Mesenchymal stem cell (in vitro differentiated cells and primary cell): ENCODE data around the gene TTYH1.

Source experiments
- DNase-seq: peaks from one replicate; pipeline ENCODE4 v3.0.0-alpha.2; 2013
- H2AFZ ChIP-seq: one replicate; pipeline ENCODE4 v1.6.1; 2013; ENCODE audit warnings: low read depth, mild to moderate bottlenecking, control low read depth, inconsistent platforms, low read length, moderate library complexity
- H2AK5ac ChIP-seq: 2 replicates; pipeline ENCODE4 v1.6.1; 2013; ENCODE audit warnings: low read length, moderate library complexity, mild to moderate bottlenecking, inconsistent platforms; ENCODE audit not compliant: severe bottlenecking
- H2BK120ac ChIP-seq: one replicate; pipeline ENCODE4 v1.6.1; 2013; ENCODE audit warnings: low read depth, mild to moderate bottlenecking, inconsistent platforms, low read length, moderate library complexity
- H2BK12ac ChIP-seq, 2 experiments: one replicate each; pipeline ENCODE4 v1.6.1; 2013; ENCODE audit warnings: inconsistent platforms in 2 of 2, low read length in 2 of 2, mild to moderate bottlenecking in 2 of 2, moderate library complexity in 2 of 2, control low read depth in 1 of 2
- H2BK15ac ChIP-seq: one replicate; pipeline ENCODE4 v1.6.1; 2013; ENCODE audit warnings: mild to moderate bottlenecking, low read depth, inconsistent platforms; ENCODE audit not compliant: poor library complexity, severe bottlenecking
- H2BK5ac ChIP-seq: 2 replicates; pipeline ENCODE4 v1.6.1; 2013; ENCODE audit warnings: low read depth, mild to moderate bottlenecking, low read length, control low read depth, inconsistent platforms; ENCODE audit not compliant: poor library complexity, severe bottlenecking
- H3K14ac ChIP-seq, 2 experiments: one replicate each; pipeline ENCODE4 v1.6.1; 2013; ENCODE audit warnings: inconsistent platforms in 2 of 2, low read length in 2 of 2, control low read depth in 1 of 2, mild to moderate bottlenecking in 1 of 2, moderate library complexity in 1 of 2
- H3K18ac ChIP-seq, 2 experiments: one replicate each; pipeline ENCODE4 v1.6.1; 2013; ENCODE audit warnings: inconsistent platforms in 2 of 2, low read length in 2 of 2, control low read depth in 1 of 2, low read depth in 1 of 2, mild to moderate bottlenecking in 1 of 2
- H3K23ac ChIP-seq, 2 experiments: one replicate each; pipeline ENCODE4 v1.6.1; 2013; ENCODE audit warnings: inconsistent platforms in 2 of 2, low read length in 2 of 2, mild to moderate bottlenecking in 2 of 2, moderate library complexity in 2 of 2, control low read depth in 1 of 2
- H3K27ac ChIP-seq: 2 replicates; pipeline ENCODE4 v1.5.1; 2013; ENCODE audit warnings: mild to moderate bottlenecking, moderate library complexity, low read length, control low read depth, inconsistent platforms; ENCODE audit not compliant: poor library complexity, severe bottlenecking
- H3K27me3 ChIP-seq, 2 experiments: 2 replicates each; pipeline versions ENCODE4 v1.6.1 to v1.7.0; 2013; ENCODE audit warnings: low read length in 2 of 2, mild to moderate bottlenecking in 2 of 2, moderate library complexity in 2 of 2, control low read depth in 1 of 2, inconsistent platforms in 1 of 2; ENCODE audit not compliant: control insufficient read depth in 1 of 2, insufficient read depth in 1 of 2
- H3K36me3 ChIP-seq, 2 experiments: 2 replicates each; pipeline versions ENCODE4 v1.6.1 to v1.7.0; 2013; ENCODE audit warnings: low read length in 2 of 2, control low read depth in 1 of 2, inconsistent platforms in 1 of 2, low read depth in 1 of 2, mild to moderate bottlenecking in 1 of 2; ENCODE audit not compliant: insufficient read depth in 2 of 2, control insufficient read depth in 1 of 2
- H3K4ac ChIP-seq, 2 experiments: one replicate each; pipeline ENCODE4 v1.6.1; 2013; ENCODE audit warnings: inconsistent platforms in 2 of 2, low read length in 2 of 2, mild to moderate bottlenecking in 2 of 2, moderate library complexity in 2 of 2, control low read depth in 1 of 2, low read depth in 1 of 2
- H3K4me1 ChIP-seq: 2 replicates; pipeline ENCODE4 v1.6.1; 2013; ENCODE audit warnings: low read depth, low read length, control low read depth; ENCODE audit not compliant: control insufficient read depth, insufficient read depth
- H3K4me2 ChIP-seq: 2 replicates; pipeline ENCODE4 v1.6.1; 2013; ENCODE audit warnings: low read length, mild to moderate bottlenecking, inconsistent platforms; ENCODE audit not compliant: poor library complexity, severe bottlenecking
- H3K4me3 ChIP-seq, 2 experiments: 2 replicates each; pipeline versions ENCODE4 v1.5.1 to v1.7.0; 2013; ENCODE audit warnings: low read length in 2 of 2, mild to moderate bottlenecking in 2 of 2, control low read depth in 1 of 2, low read depth in 1 of 2; ENCODE audit not compliant: insufficient read depth in 1 of 2
- H3K79me1 ChIP-seq: replicated peaks from 2 replicates; pipeline ENCODE4 v1.6.1; 2013; ENCODE audit warnings: mild to moderate bottlenecking, control low read depth, low read length, inconsistent platforms; ENCODE audit not compliant: poor library complexity, severe bottlenecking
- H3K9ac ChIP-seq: 2 replicates; pipeline ENCODE4 v1.7.0; 2013; ENCODE audit warnings: mild to moderate bottlenecking, low read length, moderate library complexity
- H3K9me3 ChIP-seq: 2 replicates; pipeline ENCODE4 v1.7.0; 2013; ENCODE audit warnings: mild to moderate bottlenecking, low read length; ENCODE audit not compliant: control insufficient read depth
- H4K8ac ChIP-seq: one replicate; pipeline ENCODE4 v1.6.1; 2013; ENCODE audit warnings: inconsistent platforms, mild to moderate bottlenecking, low read length, moderate library complexity
- H4K91ac ChIP-seq: one replicate; pipeline ENCODE4 v1.6.1; 2013; ENCODE audit warnings: mild to moderate bottlenecking, low read length, inconsistent platforms
- WGBS: methylation state at CpG from one replicate; pipeline ENCODE4 v1.1.7; 2013; ENCODE audit warnings: mixed read lengths; 5-methylcytosine and 5-hydroxymethylcytosine counted together

The TTYH1 gene

GRCh38 chr19:54448774-54449700 lies 33.8 kb downstream of the TTYH1 start, which contains the start of gene LENG8:
LENG8 (plus strand) TSS chr19:54449199; CDS start chr19:54451345, 2,146 bp downstream.
- H3K9ac ChIP-seq: peak within 1 kb of the TSS; percentile 100
- peak within 1 kb of the TSS; percentile 99 to 100 for H3K18ac ChIP-seq

GRCh38 chr19:54449701-54450069 lies 34.4 kb downstream of the TTYH1 start:
- peak; percentile 58 for DNase-seq
- H4K91ac ChIP-seq: peak overlapping the region; percentile 55

More at GRCh38 chr19:54448774-54449700, 33.8 kb downstream of the TTYH1 start, which contains the start of gene LENG8:
- Histone ChIP-seq H3K27me3 (no peaks in the 10 kb centered on the region), H3K79me1 (peaks cover 11% of the 10 kb centered on the region), H3K23ac (peak within 1 kb of the TSS in 1 of 2 experiments; percentile 94), H2BK12ac (peak within 1 kb of the TSS; percentile 42 to 91), H3K4ac (peak within 1 kb of the TSS; percentile 92 to 98), H3K9me3 (no peaks in the 10 kb centered on the region), H3K4me1 (peaks cover 19% of the 10 kb centered on the region), H2BK120ac (peak within 1 kb of the TSS; percentile 93), H3K14ac (peak within 1 kb of the TSS in 1 of 2 experiments; percentile 100), H2BK15ac (peak within 1 kb of the TSS; percentile 91), H3K4me3 (peak within 1 kb of the TSS; percentile 96 to 97), H4K8ac (peak within 1 kb of the TSS; percentile 99), H2AFZ (peak within 1 kb of the TSS; percentile 60), H2BK5ac (peak within 1 kb of the TSS; percentile 94), H2AK5ac (peak within 1 kb of the TSS; percentile 58), H4K91ac (peak within 1 kb of the TSS; percentile 100), H3K4me2 (peak within 1 kb of the TSS; percentile 72), H3K27ac (peak within 1 kb of the TSS; percentile 97), H3K36me3 (peaks cover 30 to 51% of the 10 kb centered on the region in 2 experiments)
- DNase-seq: peak; percentile 98
- WGBS: under 1% methylated on average over 83 of the region's 96 CpGs

DNA sequence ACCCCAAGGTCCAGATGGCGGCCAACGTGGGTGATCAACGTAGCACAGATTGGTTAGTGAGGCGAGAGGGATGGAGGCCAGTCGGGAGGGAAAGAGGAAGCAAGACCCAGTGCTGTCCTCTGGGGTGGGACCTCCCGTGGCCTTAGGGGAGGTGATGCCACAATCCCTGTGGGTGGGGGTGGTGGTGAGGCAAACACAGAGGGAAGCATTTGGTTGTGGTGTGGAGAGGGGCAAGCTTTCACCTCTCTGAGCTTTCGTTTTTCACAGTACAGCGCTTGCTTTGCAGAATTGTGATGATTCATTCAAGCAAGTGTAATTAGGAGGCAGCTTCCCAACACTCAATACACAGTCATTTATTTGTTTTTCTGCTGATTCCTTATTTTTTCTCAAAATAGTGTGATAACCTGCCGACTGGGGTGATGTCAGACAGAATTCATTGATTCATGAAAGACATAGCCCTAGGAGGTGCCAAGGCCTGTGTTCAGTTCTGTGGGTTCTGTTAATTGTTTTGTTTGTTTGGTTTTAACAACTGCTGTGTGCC lies 36.1 kb downstream of the TTYH1 start:
- Histone ChIP-seq H3K79me1 (peaks cover 26% of the 10 kb centered on the region), H2BK15ac (no peak overlapping the region), H4K8ac (no peak overlapping the region), H2BK120ac (no peak overlapping the region), H3K4me2 (peak overlapping the region; percentile 78), H2AK5ac (no peak overlapping the region), H3K4me3 (peak overlapping the region in 1 of 2 experiments; percentile 97), H3K9ac (peak overlapping the region; percentile 100), H2AFZ (no peak overlapping the region), H3K23ac (peak overlapping the region in 1 of 2 experiments; percentile 48), H3K4me1 (peaks cover 19% of the 10 kb centered on the region), H2BK12ac (peak overlapping the region in 1 of 2 experiments; percentile 54), H4K91ac (no peak overlapping the region), H3K4ac (no peak overlapping the region), H3K27ac (peak overlapping the region; percentile 62), H3K18ac (no peak overlapping the region), H2BK5ac (no peak overlapping the region), H3K14ac (no peak overlapping the region), H3K27me3 (no peaks in the 10 kb centered on the region), H3K9me3 (no peaks in the 10 kb centered on the region), H3K36me3 (peaks cover 49 to 58% of the 10 kb centered on the region in 2 experiments)
- peak; percentile 36 for DNase-seq
- WGBS: 92% methylated on average over 9 of the region's 9 CpGs

More at GRCh38 chr19:54449701-54450069, 34.4 kb downstream of the TTYH1 start:
- Histone ChIP-seq H2BK15ac (peak overlapping the region; percentile 3), H4K8ac (peak overlapping the region; percentile 99), H2BK5ac (peak overlapping the region; percentile 94), H3K9ac (peak overlapping the region; percentile 100), H2BK120ac (peak overlapping the region; percentile 45), H3K14ac (peak overlapping the region in 1 of 2 experiments; percentile 85), H3K18ac (peak overlapping the region; percentile 99 to 100), H2BK12ac (peak overlapping the region in 1 of 2 experiments; percentile 12), H3K4me3 (peak overlapping the region; percentile 96 to 97), H3K27me3 (no peaks in the 10 kb centered on the region), H3K27ac (peak overlapping the region; percentile 83), H2AFZ (no peak overlapping the region), H3K4me1 (peaks cover 19% of the 10 kb centered on the region), H3K4me2 (peak overlapping the region; percentile 55), H3K36me3 (peaks cover 34 to 53% of the 10 kb centered on the region in 2 experiments), H3K23ac (peak overlapping the region in 1 of 2 experiments; percentile 93), H3K9me3 (no peaks in the 10 kb centered on the region), H3K79me1 (peaks cover 17% of the 10 kb centered on the region), H2AK5ac (peak overlapping the region; percentile 58), H3K4ac (peak overlapping the region; percentile 77 to 85)
- under 1% methylated on average over 21 of the region's 21 CpGs for WGBS
